Activated CD8-positive, alpha-beta T cell treated with anti-CD3 and anti-CD28 coated beads, Interleukin-2, amount 10 ng/mL, durations not matched to agents 7 days and 5 days (primary cell): ENCODE measurements around the gene CACNA1C. TPM values are rescaled to one million over a fixed set of nuclear protein-coding genes. Genes with fewer than 3 reads are reported as not detected.

ENCODE experiments used
- ATAC-seq: fragments of 150-1000 bp; cut with Tn5 transposase; one replicate; pipeline ENCODE4 v1.10.0; 2021; ENCODE audit warnings: moderate library complexity
- CTCF ChIA-PET: fragments of 350-600 bp; sonication (Branson Sonifier 250); formaldehyde crosslinking; loops from one replicate; lab custom pipeline; 2021; ENCODE audit warnings: antibody characterized with exemption; lab: Charles Lee
- POLR2A ChIA-PET: fragments of 350-600 bp; sonication (Branson Sonifier 250); formaldehyde crosslinking; loops from one replicate; lab custom pipeline; 2021; ENCODE audit warnings: antibody characterized with exemption; lab: Charles Lee
- DNase-seq: peaks from one replicate; pipeline ENCODE4 v3.0.0-alpha.2; 2020
- H3K27ac Mint-ChIP-seq: one replicate; pipeline ENCODE4 v1.8.0; 2021; ENCODE audit warnings: mild to moderate bottlenecking, mixed read lengths
- H3K27me3 Mint-ChIP-seq: one replicate; pipeline ENCODE4 v1.8.0; 2021; ENCODE audit warnings: low read depth, mixed read lengths
- H3K36me3 Mint-ChIP-seq: one replicate; pipeline ENCODE4 v1.8.0; 2021; ENCODE audit warnings: low read depth, mixed read lengths
- H3K4me1 Mint-ChIP-seq: one replicate; pipeline ENCODE4 v1.8.0; 2021; ENCODE audit warnings: low read depth, mixed read lengths
- H3K4me3 Mint-ChIP-seq: one replicate; pipeline ENCODE4 v1.8.0; 2021; ENCODE audit warnings: mild to moderate bottlenecking, mixed read lengths
- H3K9me3 Mint-ChIP-seq: one replicate; pipeline ENCODE4 v1.8.0; 2022; ENCODE audit warnings: mixed read lengths; ENCODE audit not compliant: insufficient read depth
- total RNA-seq, 2 experiments: library from RNA; stranded (reverse); gene quantifications; one replicate each; pipeline ENCODE4 v1.2.3, GENCODE V29; 2021

CACNA1C gene
- total RNA-seq, 2 experiments from 2014 or later: 0.08 TPM

DNA sequence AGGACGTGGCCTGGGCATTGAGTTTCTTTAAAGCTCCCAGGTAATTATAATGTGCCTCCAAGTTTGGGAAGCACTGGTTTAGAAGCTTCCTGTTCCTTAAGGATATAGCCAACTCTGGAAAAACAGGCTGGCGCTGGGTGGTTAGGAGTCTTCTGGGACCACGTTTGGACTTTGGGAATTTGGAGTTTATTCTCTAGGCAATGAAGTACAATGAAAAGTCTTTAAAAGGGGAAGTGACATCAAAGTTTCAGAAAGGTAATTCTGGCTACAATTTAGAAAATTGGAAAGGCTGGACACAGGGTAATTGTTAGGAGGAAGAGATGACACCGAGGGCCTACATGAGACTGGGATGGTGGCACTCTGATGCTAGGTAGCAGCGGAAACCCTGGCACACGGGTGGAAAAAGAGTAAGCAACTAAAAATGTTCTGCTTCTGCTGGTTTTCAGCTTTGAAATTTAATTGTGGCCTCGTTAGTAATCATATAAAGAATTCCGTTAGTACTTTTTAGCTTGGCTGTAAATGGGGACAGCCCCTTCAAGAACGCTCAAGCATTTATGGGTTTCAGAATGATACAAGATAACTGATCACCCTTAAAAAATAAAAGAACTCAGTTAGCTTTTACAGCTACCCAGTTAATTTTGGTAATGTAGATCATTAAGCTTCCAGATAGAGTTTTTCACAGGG is 35.8 kb upstream of the CACNA1C start:
- no peak for DNase-seq
- ATAC-seq: no peak
- no peak overlapping the region for H3K27ac Mint-ChIP-seq
- POLR2A ChIA-PET: no interaction called here
- peaks cover 20% of the 10 kb centered on the region for H3K27me3 Mint-ChIP-seq
- H3K4me3 Mint-ChIP-seq: no peak overlapping the region
- H3K9me3 Mint-ChIP-seq: no peaks in the 10 kb centered on the region
- CTCF ChIA-PET: interaction anchor here (0.7 to 1.2 kb wide), 2 partner anchors 9 to 17 kb away, joined by 3 to 4 read pairs; no protein-coding TSS in a partner anchor
- no peaks in the 10 kb centered on the region for H3K36me3 Mint-ChIP-seq
- H3K4me1 Mint-ChIP-seq: no peaks in the 10 kb centered on the region

DNA sequence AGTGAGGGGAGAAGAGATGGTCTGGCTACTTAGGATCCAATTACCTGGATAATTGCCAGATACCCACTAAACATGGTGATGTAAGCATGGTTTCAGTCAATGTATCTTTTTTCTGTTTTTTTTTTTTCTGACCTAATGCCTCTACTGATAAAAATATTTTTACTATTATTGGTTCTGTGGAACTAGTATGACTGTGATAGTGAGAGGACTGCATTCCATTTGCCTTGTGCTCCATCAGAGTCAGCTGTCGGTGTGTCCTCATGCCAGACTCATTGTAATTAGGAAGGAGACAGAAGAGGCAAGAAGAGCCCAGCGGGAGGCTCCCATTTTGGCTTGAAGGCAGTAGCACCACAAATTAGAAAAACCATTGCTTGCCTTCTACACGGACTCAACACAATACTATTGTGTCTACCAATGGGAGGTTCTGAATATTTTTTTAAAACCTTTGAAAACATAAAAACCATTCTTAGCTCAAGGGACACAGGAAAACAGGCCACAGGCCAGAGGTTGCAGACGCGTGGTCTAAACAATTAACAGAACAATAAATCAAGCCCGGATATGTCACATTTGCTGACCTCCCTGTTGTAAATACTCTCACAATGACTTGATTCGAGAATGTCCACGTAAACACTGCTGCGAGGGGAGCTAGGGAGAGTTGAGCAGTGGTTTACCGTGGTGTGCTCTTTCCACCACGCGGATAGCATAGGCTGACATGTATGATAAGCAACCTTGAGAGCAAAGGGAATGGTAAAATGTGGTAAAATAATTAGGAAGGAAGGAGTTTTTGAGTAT is 35.0 kb upstream of the CACNA1C start:
- DNase-seq: no peak
- ATAC-seq: no peak
- POLR2A ChIA-PET: no interaction called here
- H3K27me3 Mint-ChIP-seq: peaks cover 18% of the 10 kb centered on the region
- H3K36me3 Mint-ChIP-seq: no peaks in the 10 kb centered on the region
- CTCF ChIA-PET: interaction anchor here (0.7 to 1.2 kb wide), 2 partner anchors 10 to 17 kb away, joined by 3 to 4 read pairs; no protein-coding TSS in a partner anchor
- H3K4me1 Mint-ChIP-seq: no peaks in the 10 kb centered on the region
- H3K27ac Mint-ChIP-seq: no peak overlapping the region
- no peak overlapping the region for H3K4me3 Mint-ChIP-seq
- no peaks in the 10 kb centered on the region for H3K9me3 Mint-ChIP-seq

DNA sequence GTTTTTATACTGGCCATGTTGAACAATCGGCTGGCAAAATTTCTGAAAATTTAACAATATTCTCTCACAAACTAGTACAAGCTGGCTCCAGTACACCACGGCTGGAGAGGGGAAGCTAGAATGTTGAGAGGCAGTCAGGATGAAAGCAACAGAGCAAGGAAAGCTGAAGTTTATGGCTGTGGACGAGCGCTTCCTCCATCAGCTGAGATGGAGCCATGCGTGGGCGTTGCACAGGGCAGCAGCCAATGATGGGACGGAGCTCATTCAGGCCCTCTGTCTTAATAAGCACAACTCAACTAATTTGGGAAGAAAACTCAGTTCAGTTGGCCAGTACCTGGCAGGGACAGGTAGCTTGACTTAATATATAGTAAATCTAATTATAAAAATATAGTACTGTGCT is 34.4 kb upstream of the CACNA1C start:
- ChIA-PET CTCF (no interaction called here), POLR2A (no interaction called here)
- Mint-ChIP-seq H3K27ac (no peak overlapping the region), H3K4me1 (no peaks in the 10 kb centered on the region), H3K36me3 (no peaks in the 10 kb centered on the region), H3K9me3 (no peaks in the 10 kb centered on the region), H3K4me3 (no peak overlapping the region), H3K27me3 (peaks cover 18% of the 10 kb centered on the region)
- ATAC-seq (no peak), DNase-seq (no peak)

DNA sequence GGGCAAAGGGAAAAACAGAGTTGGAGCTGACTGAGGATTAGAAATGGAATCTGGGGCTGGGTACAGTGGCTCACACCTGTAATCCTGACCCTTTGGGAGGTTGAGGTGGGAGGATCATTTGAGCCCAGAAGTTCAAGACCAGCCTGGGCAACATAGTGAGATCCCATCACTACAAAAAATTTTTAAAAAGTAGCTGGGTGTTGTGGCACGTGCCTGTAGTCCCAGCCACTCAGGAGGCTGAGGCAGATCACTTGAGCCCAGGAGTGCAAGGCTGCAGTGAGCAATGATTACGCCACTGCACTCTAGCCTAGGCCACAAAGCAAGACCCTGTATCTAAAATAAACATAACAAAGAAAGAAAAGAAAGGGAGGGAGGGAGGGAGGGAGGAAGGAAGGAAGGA is 33.7 kb upstream of the CACNA1C start:
- Mint-ChIP-seq H3K4me3 (no peak overlapping the region), H3K27ac (no peak overlapping the region), H3K9me3 (no peaks in the 10 kb centered on the region), H3K36me3 (no peaks in the 10 kb centered on the region), H3K4me1 (no peaks in the 10 kb centered on the region), H3K27me3 (peaks cover 21% of the 10 kb centered on the region)
- no peak for DNase-seq
- ATAC-seq: no peak
- ChIA-PET CTCF (interaction anchor here (2.3 kb wide), 1 partner anchor 16 kb away, joined by 8 read pairs; no protein-coding TSS in a partner anchor), POLR2A (no interaction called here)

DNA sequence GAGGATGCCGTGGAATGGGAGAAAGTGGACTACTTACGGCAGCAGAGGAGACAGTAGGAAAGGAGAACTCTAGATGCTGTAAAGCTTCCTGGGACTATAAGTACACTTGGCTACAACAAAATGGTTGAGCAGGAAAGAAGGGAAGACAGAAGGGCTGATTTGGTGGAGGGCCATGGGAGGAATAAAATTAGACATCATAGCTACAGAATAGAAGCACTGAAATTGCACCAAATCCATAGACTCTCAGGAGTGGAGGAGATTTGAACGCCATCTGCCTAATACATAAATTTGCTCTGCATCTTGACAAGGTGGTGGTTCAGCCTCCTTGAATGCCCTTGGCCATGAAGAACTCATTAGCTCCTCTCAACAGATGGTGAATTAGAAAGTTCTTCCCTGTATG is 32.3 kb upstream of the CACNA1C start:
- DNase-seq (no peak), ATAC-seq (no peak)
- no peaks in the 10 kb centered on the region for H3K36me3 Mint-ChIP-seq
- no peaks in the 10 kb centered on the region for H3K4me1 Mint-ChIP-seq
- H3K4me3 Mint-ChIP-seq: no peak overlapping the region
- CTCF ChIA-PET: interaction anchor here (2.3 kb wide), 1 partner anchor 14 kb away, joined by 8 read pairs; no protein-coding TSS in a partner anchor
- POLR2A ChIA-PET: no interaction called here
- H3K27me3 Mint-ChIP-seq: peaks cover 28% of the 10 kb centered on the region
- H3K27ac Mint-ChIP-seq: no peak overlapping the region
- H3K9me3 Mint-ChIP-seq: no peaks in the 10 kb centered on the region

DNA sequence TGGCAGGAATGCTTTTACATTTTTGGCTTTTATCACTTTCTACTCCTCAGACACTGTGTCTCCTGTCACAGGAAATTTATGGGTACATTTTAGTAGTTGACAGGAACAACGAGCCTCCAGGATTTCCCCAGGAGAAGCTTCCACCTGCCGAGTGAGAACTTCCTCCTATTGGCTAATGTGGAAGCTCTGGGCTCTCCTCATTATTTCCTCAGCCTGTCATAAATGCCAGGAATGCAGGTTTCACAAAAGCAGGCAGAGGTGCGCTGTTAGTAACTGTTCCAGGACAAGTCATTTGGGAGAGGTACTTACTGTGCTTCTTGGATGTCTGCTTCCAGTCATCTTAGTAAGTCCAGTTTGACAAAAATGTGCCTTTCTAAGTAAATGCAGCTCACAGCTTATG is 29.4 kb upstream of the CACNA1C start:
- Mint-ChIP-seq H3K36me3 (no peaks in the 10 kb centered on the region), H3K9me3 (no peaks in the 10 kb centered on the region), H3K4me3 (no peak overlapping the region), H3K4me1 (no peaks in the 10 kb centered on the region), H3K27ac (no peak overlapping the region), H3K27me3 (peaks cover 26% of the 10 kb centered on the region)
- ATAC-seq (no peak), DNase-seq (no peak)
- CTCF ChIA-PET: interaction anchor here (0.9 kb wide), 1 partner anchor 11 kb away, joined by 6 read pairs; no protein-coding TSS in a partner anchor
- POLR2A ChIA-PET: no interaction called here

DNA sequence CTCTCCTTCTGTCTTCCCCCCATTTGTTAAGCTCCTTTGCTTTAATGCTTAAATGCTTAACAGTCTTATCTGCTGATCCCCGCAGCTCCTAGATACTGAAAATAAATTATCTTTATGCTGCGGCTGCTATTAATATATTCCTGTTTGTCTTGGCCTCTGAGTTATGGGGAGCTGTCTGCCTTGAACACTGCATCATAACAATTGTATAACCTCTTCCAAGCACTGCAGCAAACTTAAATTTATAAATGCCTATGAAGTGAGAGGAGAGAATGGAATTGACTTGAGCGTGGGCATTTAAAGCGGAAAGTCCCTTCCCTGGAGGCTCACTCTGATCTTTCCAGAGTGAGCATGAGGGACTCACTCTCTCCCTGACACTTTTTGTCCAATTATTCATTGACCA is 25.4 kb upstream of the CACNA1C start:
- POLR2A ChIA-PET: no interaction called here
- no peak overlapping the region for H3K4me3 Mint-ChIP-seq
- DNase-seq (no peak), ATAC-seq (no peak)
- peaks cover 26% of the 10 kb centered on the region for H3K27me3 Mint-ChIP-seq
- no peaks in the 10 kb centered on the region for H3K9me3 Mint-ChIP-seq
- no peaks in the 10 kb centered on the region for H3K4me1 Mint-ChIP-seq
- CTCF ChIA-PET: interaction anchor here (0.8 to 1.7 kb wide), 4 partner anchors 10 to 236 kb away, joined by 3 to 5 read pairs (median 3); no protein-coding TSS in a partner anchor
- no peaks in the 10 kb centered on the region for H3K36me3 Mint-ChIP-seq
- no peak overlapping the region for H3K27ac Mint-ChIP-seq

DNA sequence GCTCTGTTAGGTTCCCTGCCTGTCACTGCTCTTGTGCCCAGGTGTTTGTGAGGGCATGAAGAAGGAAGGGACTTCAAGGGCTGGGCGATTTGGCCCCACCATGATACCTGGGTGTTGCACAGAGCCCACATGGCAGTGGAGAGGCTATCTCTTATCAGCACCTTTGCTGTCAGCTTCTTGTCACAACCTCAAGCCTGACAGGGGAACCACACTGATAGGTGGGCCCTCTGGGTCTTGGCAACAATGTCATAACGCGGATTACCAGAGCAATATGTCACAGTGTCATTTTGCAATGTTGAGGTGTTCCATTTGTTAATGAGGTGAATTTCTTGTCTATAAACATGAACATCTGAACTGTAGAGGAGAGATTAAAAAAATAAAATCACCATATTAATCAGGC is 22.9 kb upstream of the CACNA1C start:
- DNase-seq: no peak
- no peaks in the 10 kb centered on the region for H3K36me3 Mint-ChIP-seq
- ChIA-PET CTCF (interaction anchor here (1.0 kb wide), 1 partner anchor 90 kb away, joined by 3 read pairs; no protein-coding TSS in a partner anchor), POLR2A (no interaction called here)
- H3K27ac Mint-ChIP-seq: no peak overlapping the region
- no peak for ATAC-seq
- peaks cover 28% of the 10 kb centered on the region for H3K27me3 Mint-ChIP-seq
- no peak overlapping the region for H3K4me3 Mint-ChIP-seq
- no peaks in the 10 kb centered on the region for H3K9me3 Mint-ChIP-seq
- peaks cover 4% of the 10 kb centered on the region for H3K4me1 Mint-ChIP-seq

DNA sequence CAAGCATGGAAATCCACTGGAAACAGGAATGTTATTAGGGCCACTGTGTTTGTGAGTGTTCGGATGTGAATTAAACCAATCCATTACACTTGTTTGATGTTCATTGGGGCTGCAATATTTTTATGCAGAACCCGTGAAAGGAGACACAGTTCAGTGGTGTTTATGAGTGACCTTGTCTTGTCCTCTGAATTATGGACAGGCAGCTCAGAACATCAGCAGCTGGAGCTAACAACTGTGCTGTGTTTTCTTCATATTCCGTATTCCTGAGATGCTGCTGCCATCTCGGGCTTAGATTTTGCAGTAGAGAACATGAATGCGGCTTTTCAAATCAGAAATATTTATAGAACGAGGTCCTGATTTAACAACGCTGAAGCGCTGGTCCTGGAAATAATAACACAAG is 20.3 kb upstream of the CACNA1C start:
- no peak overlapping the region for H3K27ac Mint-ChIP-seq
- POLR2A ChIA-PET: no interaction called here

DNA sequence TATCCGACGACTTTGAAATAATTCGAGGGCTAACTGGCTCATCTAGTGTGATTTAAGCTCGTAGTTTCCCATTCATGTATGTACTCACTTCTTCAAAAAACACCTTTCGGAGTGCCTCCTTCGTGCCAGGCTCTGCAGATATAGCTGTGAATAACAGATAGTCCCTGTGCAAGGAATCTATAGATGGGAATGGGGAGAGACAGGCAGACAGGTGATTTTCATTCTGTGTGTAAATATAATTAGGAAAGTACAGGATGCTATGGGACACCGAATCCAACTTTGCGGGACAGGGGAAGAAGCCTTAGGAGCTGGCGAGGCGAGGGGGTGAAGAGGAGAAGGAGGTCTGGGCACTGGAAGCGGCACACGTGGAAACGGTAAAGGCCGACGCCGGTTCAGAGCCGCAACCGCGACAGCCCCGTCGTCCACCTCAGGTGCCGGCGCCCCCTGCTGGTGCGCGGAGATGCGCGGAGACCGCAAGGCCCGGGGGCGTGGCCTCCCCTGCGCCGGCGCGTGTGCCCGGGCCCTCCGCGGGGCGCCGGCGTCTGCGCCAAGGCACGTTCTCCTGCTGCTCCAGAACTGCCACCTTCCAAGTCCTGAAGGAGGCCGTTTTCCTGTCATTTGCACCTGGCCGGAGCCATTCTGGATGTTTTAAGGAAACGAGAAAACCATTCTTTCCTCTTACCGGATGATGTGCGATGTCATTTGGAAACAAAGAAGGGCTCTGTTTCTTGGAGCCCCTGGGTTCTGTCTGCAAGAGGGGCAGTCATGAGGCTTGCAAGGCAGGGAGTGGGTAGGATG is 18.0 kb upstream of the CACNA1C start:
- ATAC-seq (peak; percentile 99), DNase-seq (peak; percentile 88)
- Mint-ChIP-seq H3K4me3 (peak overlapping the region; percentile 45), H3K4me1 (peaks cover 11% of the 10 kb centered on the region), H3K36me3 (no peaks in the 10 kb centered on the region), H3K27me3 (peaks cover 53% of the 10 kb centered on the region), H3K27ac (peak overlapping the region; percentile 29), H3K9me3 (no peaks in the 10 kb centered on the region)
- ChIA-PET POLR2A (interaction anchor here (0.6 kb wide), 1 partner anchor 364 kb away, joined by 3 read pairs; no protein-coding TSS in a partner anchor), CTCF (interaction anchor here (0.7 to 2.2 kb wide), 17 partner anchors 9 to 400 kb away, joined by 3 to 15 read pairs (median 5); partner anchors contain the start of gene DCP1B)

More for the DNA sequence above, 20.3 kb upstream of the CACNA1C start:
- no peaks in the 10 kb centered on the region for H3K9me3 Mint-ChIP-seq
- peaks cover 11% of the 10 kb centered on the region for H3K4me1 Mint-ChIP-seq
- CTCF ChIA-PET: no interaction called here
- no peaks in the 10 kb centered on the region for H3K36me3 Mint-ChIP-seq
- H3K4me3 Mint-ChIP-seq: no peak overlapping the region
- peaks cover 43% of the 10 kb centered on the region for H3K27me3 Mint-ChIP-seq
- DNase-seq (no peak), ATAC-seq (no peak)

DNA sequence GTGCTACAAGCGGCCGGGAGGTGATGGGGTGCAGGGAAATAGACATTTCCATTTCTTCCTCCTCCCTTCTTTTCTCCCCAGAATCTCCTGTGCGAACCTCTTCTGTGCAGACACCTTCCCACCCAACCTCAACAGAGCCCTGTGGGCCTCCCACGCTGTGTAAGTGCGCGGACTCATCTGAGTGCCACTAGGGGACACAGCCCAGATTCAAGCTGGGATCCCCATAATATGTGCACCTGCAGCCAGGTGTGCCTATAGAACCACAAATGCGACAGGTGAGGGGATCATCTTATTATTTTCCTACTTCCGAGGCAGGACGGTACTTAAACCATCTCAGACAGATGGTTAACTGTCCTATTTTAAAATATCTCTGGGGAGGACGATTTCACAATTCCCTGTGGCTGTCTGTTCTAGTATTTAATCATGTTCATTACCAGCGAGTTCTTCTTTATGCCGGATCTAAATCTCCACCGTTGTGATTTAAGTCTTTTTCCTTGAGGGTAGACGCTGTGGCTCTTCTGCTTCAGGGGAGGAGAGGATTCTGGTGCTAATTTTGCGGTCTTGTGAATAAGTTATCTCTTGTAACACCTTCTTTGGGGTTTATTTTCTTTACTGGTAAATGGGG is 17.2 kb upstream of the CACNA1C start:
- POLR2A ChIA-PET: no interaction called here
- Mint-ChIP-seq H3K27me3 (peaks cover 52% of the 10 kb centered on the region), H3K4me3 (peak overlapping the region; percentile 44), H3K36me3 (no peaks in the 10 kb centered on the region), H3K27ac (no peak overlapping the region), H3K9me3 (no peaks in the 10 kb centered on the region), H3K4me1 (peaks cover 11% of the 10 kb centered on the region)
- ATAC-seq (no peak), DNase-seq (no peak)
- CTCF ChIA-PET: interaction anchor here (0.9 to 1.7 kb wide), 7 partner anchors 15 to 244 kb away, joined by 3 to 10 read pairs (median 5); no protein-coding TSS in a partner anchor
